RCC 7860 (cell line): ENCODE measurements around the gene VARS2.

Experiments
- DNase-seq: peaks from one replicate; pipeline ENCODE4 v3.0.0-alpha.2; 2015; ENCODE audit warnings: low spot score
- FAIRE-seq: peaks from 2 replicates; lab custom pipeline; 2012; peaks lifted over from hg19 to GRCh38; lab: Jason Lieb, UNC

The VARS2 gene

GRCh38 chr6:30883685-30884520 is 30.1 kb upstream of the VARS2 start, which contains the start of gene DDR1:
TSS of gene DDR1 (plus strand) at chr6:30884519. CDS start at chr6:30888730, 4,211 bp downstream.
- FAIRE-seq (no peak), DNase-seq (no peak)

- peak; percentile 50 for DNase-seq
- FAIRE-seq = no peak
Measured at GRCh38 chr6:30884521-30885480, 29.2 kb upstream of the VARS2 start.

- DNase-seq = peak; percentile 18
- FAIRE-seq = no peak
Measured at GRCh38 chr6:30885481-30885998, 28.5 kb upstream of the VARS2 start.

GRCh38 chr6:30885999-30886896 is 27.8 kb upstream of the VARS2 start:
- no peak for FAIRE-seq
- peak; percentile 76 for DNase-seq

- no peak for DNase-seq
- no peak for FAIRE-seq
Measured at GRCh38 chr6:30886897-30887255, 27.2 kb upstream of the VARS2 start.

- FAIRE-seq = no peak
Measured at GRCh38 chr6:30887901-30888815, 25.9 kb upstream of the VARS2 start.

GRCh38 chr6:30888816-30889495 is 25.1 kb upstream of the VARS2 start:
- DNase-seq (no peak), FAIRE-seq (no peak)

More at GRCh38 chr6:30887901-30888815, 25.9 kb upstream of the VARS2 start:
- DNase-seq = no peak

- DNase-seq (no peak), FAIRE-seq (no peak)
Measured at GRCh38 chr6:30889496-30889885, 24.5 kb upstream of the VARS2 start.

- FAIRE-seq (no peak), DNase-seq (no peak)
Measured at GRCh38 chr6:30889921-30890645, 24.0 kb upstream of the VARS2 start.

- FAIRE-seq = no peak
- no peak for DNase-seq
Measured at GRCh38 chr6:30890646-30891449, 23.2 kb upstream of the VARS2 start.

- DNase-seq (no peak), FAIRE-seq (no peak)
Measured at GRCh38 chr6:30891450-30891723, 22.7 kb upstream of the VARS2 start.

- FAIRE-seq = no peak
- DNase-seq = no peak
Measured at GRCh38 chr6:30891816-30892538, 22.1 kb upstream of the VARS2 start.

GRCh38 chr6:30893001-30893591 is 20.9 kb upstream of the VARS2 start:
- no peak for DNase-seq
- no peak for FAIRE-seq

- FAIRE-seq (no peak), DNase-seq (no peak)
Measured at GRCh38 chr6:30893666-30894065, 20.4 kb upstream of the VARS2 start.

- DNase-seq = no peak
- FAIRE-seq = no peak
Measured at GRCh38 chr6:30894381-30894780, 19.7 kb upstream of the VARS2 start.

GRCh38 chr6:30894935-30895334 is 19.1 kb upstream of the VARS2 start:
- DNase-seq (no peak), FAIRE-seq (no peak)

- FAIRE-seq (no peak), DNase-seq (no peak)
Measured at GRCh38 chr6:30895343-30895742, 18.7 kb upstream of the VARS2 start.
